SKM-1 (cell line): ENCODE data around the gene IFTAP.
"Not testable (repeated sequence)": the region's sequence is repeated elsewhere in the genome, so short reads cannot be mapped to it uniquely, and the experiment has no call there.

ENCODE experiments used
- DNase-seq: peaks from one replicate; lab custom pipeline; 2025; ENCODE audit not compliant: unreplicated experiment; lab: John Stamatoyannopoulos, UW

The IFTAP gene, protein sequence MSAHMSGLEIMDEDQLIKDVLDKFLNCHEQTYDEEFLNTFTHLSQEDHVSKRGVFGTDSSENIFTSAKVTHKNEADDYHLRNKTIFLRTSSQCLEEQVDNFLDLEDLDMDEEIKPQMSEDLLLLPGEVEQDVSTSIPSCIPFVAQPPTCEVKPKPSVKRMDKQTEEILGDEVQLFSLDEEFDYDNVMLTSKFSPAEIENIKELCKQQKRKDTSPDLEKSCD

DNA sequence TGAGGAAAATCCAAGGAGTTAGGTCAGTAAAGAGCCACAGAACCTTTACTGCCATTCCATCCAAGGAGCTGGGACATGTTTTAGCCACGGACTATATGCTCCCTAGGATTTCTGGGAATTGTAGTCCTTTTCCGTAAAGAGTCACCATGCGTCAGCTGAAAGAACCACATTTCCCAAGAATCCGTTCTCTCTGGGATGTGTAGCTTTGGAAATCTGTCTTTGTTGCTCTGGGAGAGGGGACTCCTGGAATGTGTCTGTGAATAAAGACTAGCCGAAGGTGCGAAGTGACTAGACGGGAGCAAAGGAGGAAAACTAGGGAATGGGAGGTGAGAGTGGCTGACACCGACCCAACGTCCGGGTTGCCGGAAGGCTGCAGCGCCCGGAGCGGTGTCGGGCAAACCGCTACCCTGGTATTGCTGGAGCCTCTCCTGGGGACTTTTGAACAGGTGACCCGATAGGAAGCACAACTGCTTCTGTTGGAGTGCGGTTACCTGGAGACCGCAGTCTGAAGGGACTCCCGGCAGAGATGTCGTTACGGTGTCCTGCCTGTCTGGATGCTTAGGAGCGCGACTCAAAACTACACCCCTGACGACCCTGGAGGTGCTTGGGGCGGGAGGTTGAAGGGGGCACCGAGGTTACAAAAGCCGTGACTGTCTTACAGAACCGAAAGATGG is at the start of gene IFTAP:
Gene IFTAP, plus strand, starts transcription at position 187 of the 674 bp plus-strand sequence. CDS start 15,602 bp downstream, outside the sequence.
- DNase-seq: peak; percentile 89

DNA sequence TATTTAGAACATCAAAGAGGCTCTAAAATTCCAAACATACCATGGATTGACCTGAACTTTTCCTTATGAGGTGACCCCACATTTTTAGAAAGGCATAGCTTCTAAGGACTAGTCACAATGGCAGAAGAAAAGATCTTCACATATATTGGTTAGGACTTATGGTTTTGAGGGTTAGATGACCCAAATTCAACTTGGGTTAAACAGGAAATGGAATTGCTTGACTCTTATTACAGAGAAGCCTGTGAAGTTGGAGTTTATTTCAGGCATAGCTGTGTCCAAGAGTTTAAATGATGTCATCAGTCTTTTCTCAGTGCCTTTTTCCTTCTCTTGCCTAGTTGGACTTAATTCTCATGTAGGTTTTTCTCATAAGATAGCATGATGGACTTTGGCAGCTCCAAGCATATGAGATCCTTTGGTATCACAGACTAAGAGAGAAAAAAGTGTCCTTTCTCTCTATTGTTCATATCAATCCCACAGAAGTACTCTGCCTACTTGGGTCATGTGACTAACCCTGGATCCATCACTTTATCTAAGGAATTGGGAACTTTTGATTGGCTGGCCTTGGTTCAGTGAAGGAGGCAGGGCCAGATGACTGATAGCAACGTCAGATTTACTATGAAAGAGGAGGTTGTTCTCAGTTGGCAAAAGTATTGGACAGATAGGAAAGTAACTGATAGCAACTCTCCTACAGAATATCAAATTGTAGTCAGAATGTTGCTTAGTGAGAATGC is 43.8 kb upstream of the IFTAP start:
- no peak for DNase-seq

DNA sequence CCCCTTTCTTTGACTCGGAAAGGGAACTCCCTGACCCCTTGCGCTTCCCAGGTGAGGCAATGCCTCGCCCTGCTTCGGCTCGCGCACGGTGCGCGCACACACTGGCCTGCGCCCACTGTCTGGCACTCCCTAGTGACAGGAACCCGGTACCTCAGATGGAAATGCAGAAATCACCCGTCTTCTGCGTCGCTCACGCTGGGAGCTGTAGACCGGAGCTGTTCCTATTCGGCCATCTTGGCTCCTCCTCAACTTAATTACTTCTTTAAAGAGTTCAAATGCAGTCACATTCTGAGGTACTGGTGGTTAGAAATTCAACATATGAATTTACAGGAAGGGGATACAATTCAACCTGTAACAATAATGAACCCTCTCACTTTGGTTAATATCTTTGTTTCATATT is 36.9 kb upstream of the IFTAP start:
- DNase-seq: not testable (repeated sequence)

DNA sequence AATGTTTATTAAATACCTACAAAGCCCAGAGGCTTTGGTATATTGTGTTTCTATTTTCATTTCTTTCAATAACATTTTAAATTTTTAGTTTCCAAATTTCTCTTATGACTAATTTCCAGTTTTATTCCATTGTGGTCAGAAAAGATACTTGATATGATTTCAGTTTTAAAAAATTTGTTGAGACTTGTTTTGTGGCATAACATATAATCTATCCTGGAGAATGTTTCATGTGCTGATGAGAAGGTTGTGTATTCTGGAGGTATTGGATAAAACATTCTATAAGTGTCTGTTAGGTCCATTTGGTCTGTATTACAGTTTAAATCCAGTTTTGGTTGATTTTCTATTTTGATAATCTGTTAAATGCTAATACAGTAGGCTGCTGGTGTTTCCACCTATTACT is 36.3 kb upstream of the IFTAP start:
- DNase-seq: no peak

DNA sequence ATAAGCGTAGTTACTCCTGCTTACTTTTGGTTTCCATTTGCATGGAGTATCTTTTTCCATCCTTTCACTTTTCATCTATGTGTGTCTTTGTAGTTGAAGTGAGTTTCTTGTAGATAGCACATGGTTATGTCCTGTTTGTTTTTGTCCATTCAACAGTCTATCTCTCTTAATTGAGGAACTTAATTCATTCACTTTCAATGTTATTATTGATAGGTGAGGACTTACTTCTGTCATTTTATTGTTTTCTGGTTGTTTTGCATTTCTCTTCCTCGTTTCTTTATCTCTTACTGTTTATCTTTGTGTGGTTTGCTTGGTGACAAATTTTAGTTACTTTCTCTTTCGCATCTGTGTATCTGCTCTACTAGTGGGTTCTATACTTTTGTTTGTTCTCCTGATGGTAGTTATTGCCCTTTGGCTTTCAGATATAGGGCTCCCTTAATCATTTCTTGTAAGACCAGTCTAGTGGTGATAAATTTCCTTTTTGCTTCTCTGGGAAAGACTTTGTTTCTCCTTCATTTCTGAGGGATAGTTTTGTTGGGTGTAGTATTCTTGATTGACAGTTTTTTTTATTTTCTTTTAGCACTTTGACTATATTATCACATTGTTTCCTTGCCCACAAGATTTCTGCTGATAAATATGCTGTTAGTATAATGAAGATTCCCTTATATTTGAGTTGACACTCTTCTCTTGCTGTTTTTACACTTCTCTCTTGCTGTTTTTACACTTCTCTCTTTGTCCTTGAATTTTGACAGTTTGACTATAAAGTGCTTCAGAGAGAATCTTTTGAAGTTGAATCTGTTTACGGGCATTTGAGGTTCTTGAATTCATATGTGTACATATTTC is 35.5 kb upstream of the IFTAP start:
- no peak for DNase-seq

DNA sequence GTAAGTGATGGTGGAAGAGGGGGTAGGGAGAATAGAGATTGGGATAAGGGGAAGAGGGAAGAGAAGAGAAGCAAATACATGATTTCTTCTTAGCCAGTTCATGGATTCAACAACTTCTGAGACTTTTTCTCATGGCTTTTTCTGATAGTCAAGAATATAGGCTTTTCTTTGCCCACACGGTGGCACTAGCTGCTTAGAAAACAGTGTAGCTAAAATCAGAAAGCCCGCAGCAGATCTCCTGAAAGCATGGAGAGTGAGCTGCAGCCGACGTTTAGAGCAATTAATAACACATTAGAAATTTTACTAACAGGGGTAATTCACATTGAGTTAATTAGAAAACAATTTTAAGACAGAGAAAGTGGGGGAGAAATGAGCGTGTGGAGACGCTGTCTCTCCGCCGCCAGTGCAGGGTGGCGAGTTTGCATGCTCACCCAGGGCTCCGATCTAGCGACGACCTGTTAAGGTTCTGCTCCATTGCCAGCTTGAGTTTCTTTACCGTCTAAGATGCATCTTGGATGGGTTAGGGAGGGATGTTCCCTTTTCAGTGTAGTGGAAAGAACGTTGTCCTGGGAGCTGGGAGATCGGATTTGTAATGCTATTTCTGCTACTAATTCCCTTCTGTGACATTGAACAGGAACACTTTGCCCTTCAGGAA is 29.8 kb upstream of the IFTAP start:
- DNase-seq: peak; percentile 38

DNA sequence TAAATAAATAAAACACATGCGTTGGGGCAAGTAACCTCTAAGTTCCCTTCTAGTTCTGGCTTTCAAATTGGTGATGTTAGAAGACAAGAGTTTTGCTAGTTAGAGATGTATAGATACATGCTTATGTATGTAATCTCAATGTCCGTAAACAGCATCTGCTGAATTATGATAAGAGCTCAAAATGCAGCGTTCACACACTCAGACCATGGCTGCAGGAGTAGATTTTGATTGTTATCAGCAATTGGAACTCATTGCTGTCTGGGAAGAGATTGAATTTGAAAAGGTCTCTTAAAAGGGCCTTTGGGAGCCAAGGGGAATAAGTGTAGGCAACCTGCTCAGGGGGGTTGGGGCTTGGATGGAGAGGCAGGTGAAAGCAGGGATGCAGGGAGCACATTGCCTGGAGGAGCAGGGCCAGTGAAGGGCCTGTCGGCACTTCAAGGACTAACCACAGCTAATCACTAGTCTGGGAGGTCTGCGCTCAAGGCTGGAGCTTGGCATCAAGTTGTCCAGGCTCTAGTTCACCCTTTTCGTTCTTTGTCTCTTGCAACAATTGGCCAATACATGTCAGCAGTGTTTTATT is 29.2 kb upstream of the IFTAP start:
- no peak for DNase-seq

DNA sequence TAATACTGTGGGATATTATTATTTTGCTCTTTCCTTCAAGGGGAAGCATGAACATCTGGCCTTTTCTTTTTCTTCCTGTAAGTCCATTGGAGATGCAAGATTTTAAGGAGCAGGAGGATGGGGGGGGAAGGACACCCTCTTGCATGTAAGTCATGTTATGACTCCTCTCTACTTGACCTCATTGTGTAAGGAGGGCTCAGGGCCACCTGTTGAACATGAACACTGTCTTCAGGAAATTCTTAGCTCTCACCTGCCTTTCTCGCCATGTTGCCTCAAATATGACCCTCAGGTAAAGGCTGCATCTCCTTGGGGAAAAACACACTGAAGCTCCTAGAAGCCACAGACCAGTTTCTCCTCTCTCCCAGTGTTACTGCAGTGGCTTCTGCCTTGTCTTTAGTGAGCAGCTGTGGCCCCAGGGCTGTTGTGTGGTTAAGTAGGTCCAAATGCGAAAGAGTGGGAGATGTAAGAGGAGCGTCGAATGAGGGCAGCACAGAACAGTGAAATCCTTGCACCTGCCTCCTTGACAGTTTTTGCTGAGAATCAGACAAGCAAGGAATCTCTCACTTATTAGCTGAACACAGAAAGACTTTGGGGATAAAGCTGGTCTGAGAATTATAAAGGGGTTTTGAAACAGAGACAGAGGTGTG is 27.8 kb upstream of the IFTAP start:
- no peak for DNase-seq

DNA sequence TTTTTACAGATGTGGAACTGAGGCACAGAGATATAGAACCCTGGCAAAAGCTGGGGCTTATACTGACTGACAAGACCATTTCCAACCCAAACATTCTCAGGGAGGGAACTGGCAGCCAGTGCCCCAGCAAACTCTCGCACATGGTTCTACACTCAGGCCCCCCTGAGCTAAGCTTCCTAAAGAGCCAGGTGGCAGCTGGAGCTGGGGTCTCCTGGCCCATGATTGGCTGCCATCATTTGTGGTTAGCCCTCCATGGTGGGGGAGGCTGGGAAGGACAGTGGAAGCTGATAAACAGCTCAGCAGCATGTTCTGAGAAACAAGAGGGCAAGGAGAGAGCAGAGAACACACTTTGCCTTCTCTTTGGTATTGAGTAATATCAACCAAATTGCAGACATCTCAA is 26.6 kb upstream of the IFTAP start, which contains the start of gene RAG1:
Gene RAG1, plus strand, starts transcription at position 314 of the 400 bp plus-strand sequence. CDS start 5,298 bp downstream, outside the sequence.
- no peak for DNase-seq

DNA sequence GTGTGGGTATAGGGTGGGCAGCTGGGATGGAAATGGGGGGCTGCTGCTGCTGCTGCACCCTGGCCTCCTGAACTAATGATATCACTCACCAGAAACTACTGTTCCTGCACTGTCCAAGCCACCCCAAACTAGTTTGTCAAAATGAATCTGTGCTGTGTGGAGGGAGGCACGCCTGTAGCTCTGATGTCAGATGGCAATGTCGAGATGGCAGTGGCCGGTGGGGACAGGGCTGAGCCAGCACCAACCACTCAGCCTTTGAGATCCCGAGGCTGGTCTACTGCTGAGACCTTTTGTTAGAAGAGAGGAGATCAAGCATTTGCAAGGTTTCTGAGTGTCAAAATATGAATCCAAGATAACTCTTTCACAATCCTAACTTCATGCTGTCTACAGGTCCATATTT is 25.2 kb upstream of the IFTAP start:
- no peak for DNase-seq

DNA sequence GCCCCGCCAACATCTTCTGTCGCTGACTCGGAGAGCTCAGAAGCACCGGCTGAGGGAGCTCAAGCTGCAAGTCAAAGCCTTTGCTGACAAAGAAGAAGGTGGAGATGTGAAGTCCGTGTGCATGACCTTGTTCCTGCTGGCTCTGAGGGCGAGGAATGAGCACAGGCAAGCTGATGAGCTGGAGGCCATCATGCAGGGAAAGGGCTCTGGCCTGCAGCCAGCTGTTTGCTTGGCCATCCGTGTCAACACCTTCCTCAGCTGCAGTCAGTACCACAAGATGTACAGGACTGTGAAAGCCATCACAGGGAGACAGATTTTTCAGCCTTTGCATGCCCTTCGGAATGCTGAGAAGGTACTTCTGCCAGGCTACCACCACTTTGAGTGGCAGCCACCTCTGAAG is 19.8 kb upstream of the IFTAP start:
- DNase-seq: no peak

DNA sequence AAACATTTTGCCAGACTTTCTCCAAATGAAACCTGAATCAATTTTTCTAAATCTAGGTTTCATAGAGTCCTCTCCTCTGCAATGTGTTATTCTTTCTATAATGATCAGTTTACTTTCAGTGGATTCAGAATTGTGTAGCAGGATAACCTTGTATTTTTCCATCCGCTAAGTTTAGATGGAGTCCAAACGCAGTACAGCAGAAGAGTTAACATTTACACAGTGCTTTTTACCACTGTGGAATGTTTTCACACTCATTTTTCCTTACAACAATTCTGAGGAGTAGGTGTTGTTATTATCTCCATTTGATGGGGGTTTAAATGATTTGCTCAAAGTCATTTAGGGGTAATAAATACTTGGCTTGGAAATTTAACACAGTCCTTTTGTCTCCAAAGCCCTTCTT is 16.9 kb upstream of the IFTAP start:
- DNase-seq: no peak

DNA sequence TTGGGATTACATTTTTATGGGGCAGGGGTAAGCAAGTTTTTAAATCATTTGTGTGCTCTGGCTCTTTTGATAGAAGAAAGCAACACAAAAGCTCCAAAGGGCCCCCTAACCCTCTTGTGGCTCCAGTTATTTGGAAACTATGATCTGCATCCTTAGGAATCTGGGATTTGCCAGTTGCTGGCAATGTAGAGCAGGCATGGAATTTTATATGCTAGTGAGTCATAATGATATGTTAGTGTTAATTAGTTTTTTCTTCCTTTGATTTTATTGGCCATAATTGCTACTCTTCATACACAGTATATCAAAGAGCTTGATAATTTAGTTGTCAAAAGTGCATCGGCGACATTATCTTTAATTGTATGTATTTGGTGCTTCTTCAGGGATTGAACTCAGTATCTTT is 16.4 kb upstream of the IFTAP start:
- DNase-seq: no peak

DNA sequence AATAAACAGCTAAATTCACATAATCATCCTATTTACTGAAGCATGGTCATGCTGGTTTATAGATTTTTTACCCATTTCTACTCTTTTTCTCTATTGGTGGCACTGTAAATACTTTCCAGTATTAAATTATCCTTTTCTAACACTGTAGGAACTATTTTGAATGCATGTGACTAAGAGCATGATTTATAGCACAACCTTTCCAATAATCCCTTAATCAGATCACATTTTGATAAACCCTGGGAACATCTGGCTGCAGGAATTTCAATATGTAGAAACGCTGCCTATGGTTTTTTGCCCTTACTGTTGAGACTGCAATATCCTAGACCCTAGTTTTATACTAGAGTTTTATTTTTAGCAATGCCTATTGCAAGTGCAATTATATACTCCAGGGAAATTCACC is 15.8 kb upstream of the IFTAP start:
- DNase-seq: no peak

DNA sequence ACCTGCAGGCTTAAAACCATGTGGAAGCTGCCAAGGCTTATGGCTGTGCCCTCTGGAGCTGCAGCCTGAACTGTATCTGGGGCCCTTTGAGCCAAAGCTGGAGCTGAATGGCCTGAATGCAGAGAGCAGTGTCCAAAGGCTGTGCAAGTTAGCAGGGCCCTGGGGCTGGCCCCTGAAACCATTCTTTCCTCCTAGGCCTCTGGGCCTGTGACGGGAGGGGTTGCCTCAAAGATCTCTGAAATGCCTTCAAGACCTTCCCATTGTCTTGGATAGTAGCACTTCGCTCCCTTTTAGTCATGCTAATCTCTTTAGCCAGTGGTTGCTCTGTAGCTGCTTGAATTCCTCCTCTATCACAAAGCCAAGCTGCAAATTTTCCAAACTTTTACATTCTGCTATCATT is 12.8 kb upstream of the IFTAP start:
- DNase-seq: no peak

DNA sequence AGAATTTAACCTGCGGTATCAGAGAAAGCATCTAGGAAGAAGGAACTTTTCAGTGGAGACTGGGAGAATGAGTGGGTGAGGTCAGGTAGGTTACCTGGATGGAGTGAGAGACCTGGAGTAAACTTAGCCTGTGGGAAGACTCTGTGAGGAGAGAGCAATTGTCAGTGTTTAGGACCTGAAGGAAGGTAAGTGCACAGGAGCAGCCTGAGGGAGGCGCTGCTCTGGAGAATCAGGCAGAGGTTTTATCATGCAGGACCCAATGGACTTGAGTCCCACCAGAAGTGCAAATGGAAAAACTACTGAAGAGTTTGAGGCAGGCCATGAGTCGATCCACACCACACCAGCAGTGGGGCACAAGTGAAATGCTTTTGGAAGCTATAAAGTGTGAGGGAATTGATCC is 10.6 kb upstream of the IFTAP start:
- DNase-seq: no peak

DNA sequence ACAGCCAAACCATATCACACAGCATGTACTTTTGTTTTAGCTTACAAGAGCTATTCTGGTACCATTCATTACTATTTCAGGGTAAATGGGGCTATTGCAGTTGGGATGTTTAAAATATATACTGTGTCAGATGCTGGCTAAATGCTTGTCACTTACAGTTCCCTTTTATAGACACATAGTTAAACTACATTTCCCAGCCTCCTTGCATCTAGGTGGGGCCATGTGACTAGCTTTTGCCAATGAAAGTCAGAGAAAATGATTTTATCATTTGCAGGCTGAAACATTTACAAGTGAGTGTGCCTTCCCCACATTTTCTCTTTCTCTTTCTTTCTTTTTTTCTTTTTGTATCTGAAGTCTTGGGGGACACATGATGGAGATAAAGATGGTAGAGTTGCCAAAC is 7.8 kb upstream of the IFTAP start:
- no peak for DNase-seq

DNA sequence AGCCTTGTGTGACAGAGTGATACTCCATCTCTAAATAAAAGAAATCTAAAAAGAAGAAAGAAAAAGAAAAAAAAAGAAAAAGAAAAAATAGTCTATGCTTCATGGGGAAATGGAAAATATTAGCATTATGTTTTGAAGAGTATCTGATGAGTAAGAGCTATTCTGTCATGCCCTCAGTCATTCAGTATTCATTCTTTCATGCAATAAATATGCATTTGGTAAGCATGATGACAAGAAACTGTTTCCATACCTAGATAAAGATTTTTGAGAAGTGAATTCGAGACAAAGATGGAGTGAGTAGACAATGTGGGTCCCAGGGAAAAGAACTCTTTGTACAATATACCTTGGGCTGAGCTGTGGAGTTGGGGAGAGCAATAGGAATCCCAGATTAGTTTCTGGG is 6.2 kb upstream of the IFTAP start:
- no peak for DNase-seq

DNA sequence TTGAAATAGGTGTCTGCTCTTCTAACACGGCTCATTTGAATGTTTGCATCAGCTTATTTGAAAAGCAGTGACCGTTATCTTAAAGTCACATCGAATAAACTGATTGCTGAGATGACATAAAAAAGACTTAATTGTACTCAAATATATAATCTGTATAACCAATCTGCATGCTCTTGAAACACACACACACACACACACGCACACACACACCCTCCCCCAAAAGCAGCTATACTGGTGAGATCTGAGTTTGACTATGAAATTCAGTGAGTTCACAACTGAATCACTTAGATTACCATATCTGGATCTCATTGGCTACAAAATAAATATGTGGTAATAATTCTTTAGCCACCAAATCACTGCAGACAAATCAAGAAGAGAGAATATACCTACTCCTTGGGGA is 3.8 kb upstream of the IFTAP start:
- no peak for DNase-seq

DNA sequence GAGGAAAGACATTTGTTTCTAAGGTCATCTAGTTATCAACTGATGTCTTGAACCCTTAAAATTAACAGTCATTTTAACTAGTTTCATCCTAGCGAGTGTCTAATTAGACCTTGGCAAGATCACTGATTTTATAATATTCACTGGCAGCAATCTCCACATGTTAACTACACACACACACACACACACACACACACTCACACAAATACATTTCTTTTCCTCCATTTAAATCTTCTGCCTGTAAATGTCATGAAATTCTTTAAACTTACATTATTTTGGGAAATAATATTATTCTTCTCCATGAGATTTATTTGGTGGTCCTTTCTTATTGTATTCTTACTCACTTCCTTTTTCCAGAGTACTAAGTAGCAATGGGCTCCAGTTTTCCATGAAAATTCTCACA is 2.9 kb upstream of the IFTAP start:
- no peak for DNase-seq
